ENCODE data around the gene GRID2. TPM values are rescaled to one million over a fixed set of nuclear protein-coding genes. Genes with fewer than 3 reads are reported as not detected.

GRID2 gene
- total RNA-seq, 6 experiments from 2014 or later: not detected

GRCh38 chr4:93065790-93066189, 762.0 kb downstream of the GRID2 start:
- Mint-ChIP-seq H3K9me3 (peaks cover 8% of the 10 kb centered on the region), H3K4me1 (ENCODE audit: low read depth) (no peaks in the 10 kb centered on the region), H3K27ac (no peak overlapping the region), H3K4me3 (no peak overlapping the region), H3K27me3 (ENCODE audit: insufficient read depth) (no peaks in the 10 kb centered on the region), H3K36me3 (ENCODE audit: low read depth) (no peaks in the 10 kb centered on the region)
- DNase-seq: no peak
- no peak for TF ChIP-seq CTCF (IDR thresholded peaks at IDR 0.05)

- H3K4me1 Mint-ChIP-seq (ENCODE audit: low read depth): no peaks in the 10 kb centered on the region
- no peaks in the 10 kb centered on the region for H3K27me3 Mint-ChIP-seq (ENCODE audit: insufficient read depth)
- peaks cover 13% of the 10 kb centered on the region for H3K9me3 Mint-ChIP-seq
- H3K36me3 Mint-ChIP-seq (ENCODE audit: low read depth): no peaks in the 10 kb centered on the region
- TF ChIP-seq CTCF (IDR thresholded peaks at IDR 0.05): no peak
- no peak for DNase-seq
- no peak overlapping the region for H3K4me3 Mint-ChIP-seq
- no peak overlapping the region for H3K27ac Mint-ChIP-seq
Observed at GRCh38 chr4:93066749-93067148, 763.0 kb downstream of the GRID2 start.

GRCh38 chr4:93072292-93072691, 768.5 kb downstream of the GRID2 start:
- H3K27ac Mint-ChIP-seq: no peak overlapping the region
- peaks cover 26% of the 10 kb centered on the region for H3K9me3 Mint-ChIP-seq
- H3K4me3 Mint-ChIP-seq: no peak overlapping the region
- 0 out of 2 replicates have a peak, but pooled peaks cover 4% of the 10 kb centered on the region for H3K36me3 Mint-ChIP-seq (ENCODE audit: low read depth)
- H3K27me3 Mint-ChIP-seq (ENCODE audit: insufficient read depth): no peaks in the 10 kb centered on the region
- DNase-seq: no peak
- H3K4me1 Mint-ChIP-seq (ENCODE audit: low read depth): no peaks in the 10 kb centered on the region
- no peak for TF ChIP-seq CTCF (IDR thresholded peaks at IDR 0.05)

- Mint-ChIP-seq H3K36me3 (ENCODE audit: low read depth) (0 out of 2 replicates have a peak, but pooled peaks cover 4% of the 10 kb centered on the region), H3K4me1 (ENCODE audit: low read depth) (no peaks in the 10 kb centered on the region), H3K27me3 (ENCODE audit: insufficient read depth) (no peaks in the 10 kb centered on the region; the same call in 1 of the 2 replicates), H3K4me3 (no peak overlapping the region), H3K27ac (no peak overlapping the region), H3K9me3 (peaks cover 28% of the 10 kb centered on the region)
- no peak for DNase-seq
- no peak for TF ChIP-seq CTCF (IDR thresholded peaks at IDR 0.05)
Observed at GRCh38 chr4:93080316-93080715, 776.5 kb downstream of the GRID2 start.

GRCh38 chr4:93084599-93085305, 781.0 kb downstream of the GRID2 start:
- no peak overlapping the region for H3K4me3 Mint-ChIP-seq
- no peaks in the 10 kb centered on the region for H3K36me3 Mint-ChIP-seq (ENCODE audit: low read depth)
- H3K4me1 Mint-ChIP-seq (ENCODE audit: low read depth): no peaks in the 10 kb centered on the region
- no peak for DNase-seq
- TF ChIP-seq CTCF (IDR thresholded peaks at IDR 0.05): no peak
- H3K9me3 Mint-ChIP-seq: peaks cover 21% of the 10 kb centered on the region
- no peaks in the 10 kb centered on the region; the same call in 1 of the 2 replicates for H3K27me3 Mint-ChIP-seq (ENCODE audit: insufficient read depth)
- H3K27ac Mint-ChIP-seq: no peak overlapping the region
